WTC11 (cell line): ENCODE data around the gene DDX10. TPM values are rescaled to one million over a fixed set of nuclear protein-coding genes. Genes with fewer than 3 reads are reported as not detected.

Experiments used
- ATAC-seq: fragments of 200-7000 bp; cut with Tn5 transposase; 2 replicates; pipeline ENCODE4 v1.10.0; 2021; ENCODE audit warnings: mild to moderate bottlenecking, moderate library complexity
- Bru-seq: library from RNA; stranded (reverse); fragments of 400-500 nt; gene quantifications from one replicate; lab custom pipeline; 2021; lab: Mats Ljungman, UMichigan
- CTCF ChIA-PET: fragments of 300-600 bp; sonication (Branson Sonifier 250); formaldehyde crosslinking; loops from one replicate; lab custom pipeline; 2021; ENCODE audit warnings: antibody characterized with exemption; lab: Charles Lee
- POLR2A ChIA-PET: fragments of 350-600 bp; sonication (Branson Sonifier 250); formaldehyde crosslinking; loops from one replicate; lab custom pipeline; 2021; ENCODE audit warnings: antibody characterized with exemption; lab: Charles Lee
- DNase-seq: peaks from one replicate; pipeline ENCODE4 v3.0.0; 2021; ENCODE audit warnings: low spot score
- H3K27ac Mint-ChIP-seq: 2 replicates; pipeline ENCODE4 v1.8.0; 2021; ENCODE audit warnings: mixed read lengths
- H3K27me3 Mint-ChIP-seq: 2 replicates; pipeline ENCODE4 v1.8.0; 2021; ENCODE audit warnings: low read depth, mild to moderate bottlenecking, moderate library complexity, mixed read lengths
- H3K36me3 Mint-ChIP-seq: 2 replicates; pipeline ENCODE4 v1.8.0; 2021; ENCODE audit warnings: mixed read lengths
- H3K4me1 Mint-ChIP-seq: 2 replicates; pipeline ENCODE4 v1.8.0; 2022; ENCODE audit warnings: mixed read lengths
- H3K4me3 Mint-ChIP-seq: 2 replicates; pipeline ENCODE4 v1.8.0; 2021; ENCODE audit warnings: mild to moderate bottlenecking, moderate library complexity, mixed read lengths
- H3K9me3 Mint-ChIP-seq: 2 replicates; pipeline ENCODE4 v1.8.0; 2021; ENCODE audit warnings: mixed read lengths
- ATF1 ChIP-seq: sonication (generic); formaldehyde crosslinking; IDR thresholded peaks from 2 replicates; pipeline ENCODE4 v1.8.1; 2023; ENCODE audit warnings: mild to moderate bottlenecking, moderate library complexity, missing genetic modification reagents
- CBFB ChIP-seq: sonication (generic); formaldehyde crosslinking; IDR thresholded peaks from 2 replicates; pipeline ENCODE4 v1.8.1; 2022; ENCODE audit warnings: mild to moderate bottlenecking, low read depth, missing genetic modification reagents
- CREM ChIP-seq: sonication (generic); formaldehyde crosslinking; IDR thresholded peaks from 2 replicates; pipeline ENCODE4 v1.8.1; 2022; ENCODE audit warnings: mild to moderate bottlenecking, missing genetic modification reagents, moderate library complexity
- ESRRA ChIP-seq: sonication (generic); formaldehyde crosslinking; IDR thresholded peaks from 2 replicates; pipeline ENCODE4 v1.8.1; 2022; ENCODE audit warnings: mild to moderate bottlenecking, missing genetic modification reagents, borderline replicate concordance
- FOXK1 ChIP-seq: sonication (generic); formaldehyde crosslinking; IDR thresholded peaks from 2 replicates; pipeline ENCODE4 v1.8.0; 2022; ENCODE audit warnings: mild to moderate bottlenecking, moderate library complexity, missing genetic modification reagents
- JUN ChIP-seq: sonication (generic); formaldehyde crosslinking; IDR thresholded peaks from 2 replicates; pipeline ENCODE4 v1.8.0; 2023; ENCODE audit warnings: mild to moderate bottlenecking, missing genetic modification reagents
- MYBL2 ChIP-seq: sonication (generic); formaldehyde crosslinking; IDR thresholded peaks from 2 replicates; pipeline ENCODE4 v1.8.1; 2023; ENCODE audit warnings: mild to moderate bottlenecking, moderate library complexity, missing genetic modification reagents
- NR1H2 ChIP-seq: sonication (generic); formaldehyde crosslinking; IDR thresholded peaks from 2 replicates; pipeline ENCODE4 v1.9.0; 2021; ENCODE audit warnings: mild to moderate bottlenecking, moderate library complexity, missing genetic modification reagents
- SP1 ChIP-seq: sonication (generic); formaldehyde crosslinking; conservative IDR thresholded peaks from 2 replicates; pipeline ENCODE4 v1.8.1; 2022; ENCODE audit warnings: missing genetic modification reagents
- TEAD4 ChIP-seq: sonication (generic); formaldehyde crosslinking; IDR thresholded peaks from 2 replicates; pipeline ENCODE4 v1.8.0; 2022; ENCODE audit warnings: mild to moderate bottlenecking, missing genetic modification reagents
- ZNF121 ChIP-seq: sonication (generic); formaldehyde crosslinking; IDR thresholded peaks from 2 replicates; pipeline ENCODE4 v1.8.0; 2023; ENCODE audit warnings: missing genetic modification reagents
- ZNF232 ChIP-seq: sonication (generic); formaldehyde crosslinking; IDR thresholded peaks from 2 replicates; pipeline ENCODE4 v1.8.0; 2022; ENCODE audit warnings: mild to moderate bottlenecking, missing genetic modification reagents
- ZNF263 ChIP-seq: sonication (generic); formaldehyde crosslinking; IDR thresholded peaks from 2 replicates; pipeline ENCODE4 v1.8.1; 2022; ENCODE audit warnings: low read depth, mild to moderate bottlenecking, moderate library complexity, missing genetic modification reagents
- ZNF416 ChIP-seq: fragments of 250-450 bp; sonication (Bioruptor Pico); IDR thresholded peaks from 2 replicates; pipeline ENCODE4 v1.9.0; 2021; ENCODE audit warnings: mild to moderate bottlenecking, inconsistent platforms
- long read RNA-seq, 3 experiments: library from RNA in 1 of 3; library from capped mRNA in 1 of 3; library from polyadenylated mRNA in 1 of 3; unstranded in 2 of 3; stranded (forward) in 1 of 3; transcript quantifications; one replicate each; pipeline ENCODE4 v2.0.0, GENCODE V29; 2021
- total RNA-seq: library from RNA; stranded (reverse); gene quantifications from 3 replicates; pipeline ENCODE4 v1.2.3, GENCODE V29; 2021
- TF ChIP-seq, protein P1 (sequence below): sonication (generic); formaldehyde crosslinking; IDR thresholded peaks from 2 replicates; pipeline ENCODE4 v1.8.1; 2022; ENCODE audit warnings: low read depth, mild to moderate bottlenecking, moderate library complexity, missing genetic modification reagents, borderline replicate concordance
- TF ChIP-seq, protein P2 (sequence below): sonication (generic); formaldehyde crosslinking; IDR thresholded peaks from 2 replicates; pipeline ENCODE4 v1.8.1; 2022; ENCODE audit warnings: low read depth, missing genetic modification reagents, borderline replicate concordance
- TF ChIP-seq, protein P3 (sequence below): sonication (generic); formaldehyde crosslinking; IDR thresholded peaks from 2 replicates; pipeline ENCODE4 v1.8.1; 2023; ENCODE audit warnings: mild to moderate bottlenecking, moderate library complexity, missing genetic modification reagents
- TF ChIP-seq, protein P4 (sequence below): fragments of 250-450 bp; sonication (Bioruptor Pico); IDR thresholded peaks from 2 replicates; pipeline ENCODE4 v1.8.0; 2021; ENCODE audit warnings: mild to moderate bottlenecking
- TF ChIP-seq, protein P5 (sequence below): sonication (generic); formaldehyde crosslinking; conservative IDR thresholded peaks from 2 replicates; pipeline ENCODE4 v1.8.1; 2022; ENCODE audit warnings: mild to moderate bottlenecking, missing genetic modification reagents
- TF ChIP-seq, protein P6 (sequence below): sonication (generic); formaldehyde crosslinking; IDR thresholded peaks from 2 replicates; pipeline ENCODE4 v1.8.0; 2023; ENCODE audit warnings: missing genetic modification reagents, mild to moderate bottlenecking, borderline replicate concordance
- TF ChIP-seq, protein P7 (sequence below): sonication (generic); formaldehyde crosslinking; conservative IDR thresholded peaks from 2 replicates; pipeline ENCODE4 v1.8.1; 2023; ENCODE audit warnings: mild to moderate bottlenecking, low read depth, missing genetic modification reagents, moderate library complexity

Gene DDX10
- total RNA-seq (48.7 to 56.8 TPM (median 48.9 TPM) in 3 replicates), Bru-seq, nascent RNA (percentile 79 among the genes with signal in this experiment)
- long read RNA-seq, experiment 1, transcript DDX10-201 (18 exons, 3,264 nt), result major isoform, 184 of 203 reads
- long read RNA-seq, experiment 1, partial matches to known transcripts, result 12 of 203 reads
- long read RNA-seq, experiment 1, other reads (novel, unspliced or antisense), result 7 of 203 reads
- long read RNA-seq, experiment 2, transcript DDX10-201 (18 exons, 3,264 nt), result major isoform, 13 of 48 reads
- long read RNA-seq, experiment 2, partial matches to known transcripts, result 31 of 48 reads
- long read RNA-seq, experiment 2, other reads (novel, unspliced or antisense), result 4 of 48 reads
- long read RNA-seq, experiment 3, full-length matches to known transcripts, result 36 of 125 reads
- long read RNA-seq, experiment 3, partial matches to known transcripts, result 76 of 125 reads
- long read RNA-seq, experiment 3, other reads (novel, unspliced or antisense), result 13 of 125 reads

DNA sequence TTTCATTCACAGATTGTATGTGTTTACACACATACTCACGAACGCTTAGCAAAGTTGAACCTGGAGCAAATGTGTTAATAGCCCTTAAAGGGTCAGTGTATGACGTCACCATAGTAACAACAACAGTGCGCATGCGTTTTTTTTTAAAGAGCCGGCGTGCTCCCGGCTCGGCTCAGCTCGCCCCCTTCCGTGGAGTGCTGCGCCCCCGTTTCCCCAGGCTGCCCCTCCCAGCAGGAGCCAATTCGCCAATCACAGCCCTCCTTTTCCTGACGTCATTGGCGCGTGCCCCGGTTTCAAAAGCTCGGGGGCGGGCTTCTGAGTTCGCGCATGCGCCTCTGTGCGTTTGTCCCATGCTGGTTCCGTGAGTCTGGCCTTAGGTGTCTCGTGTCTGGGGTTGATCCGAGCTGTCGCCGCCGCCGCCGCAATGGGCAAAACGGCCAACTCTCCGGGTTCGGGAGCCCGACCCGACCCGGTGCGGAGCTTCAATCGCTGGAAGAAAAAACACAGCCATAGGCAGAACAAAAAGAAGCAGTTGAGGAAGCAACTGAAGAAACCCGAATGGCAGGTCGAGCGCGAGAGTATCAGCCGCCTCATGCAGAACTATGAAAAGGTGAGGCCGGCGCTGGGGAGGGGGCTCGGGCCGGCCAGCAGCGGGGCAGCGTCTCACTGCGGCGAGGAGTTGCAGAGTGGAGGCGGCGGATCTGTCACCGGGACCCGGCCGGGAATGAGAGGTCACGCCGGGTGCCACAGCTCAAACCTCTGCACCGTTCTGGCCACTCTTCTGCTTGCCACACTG, at the start of gene DDX10:
TSS of gene DDX10 (plus strand) at position 340 of the 796 bp plus-strand sequence. CDS start at position 425, 85 bp downstream.
- POLR2A ChIA-PET, result interaction anchor here (0.7 to 1.0 kb wide), 2 partner anchors 198 to 656 kb away, joined by 3 read pairs; partner anchors contain the start of gene CUL5
- Mint-ChIP-seq H3K27me3 (no peaks in the 10 kb centered on the region), H3K9me3 (no peaks in the 10 kb centered on the region), H3K27ac (peak within 1 kb of the TSS; percentile 99), H3K36me3 (peaks cover 12% of the 10 kb centered on the region; the same call in 1 of the 2 replicates), H3K4me3 (peak within 1 kb of the TSS; percentile 100), H3K4me1 (peaks cover 23% of the 10 kb centered on the region)
- DNase-seq, result peak; percentile 98
- peak; percentile 97 for ATAC-seq
- CTCF ChIA-PET, result interaction anchor here (0.7 to 1.6 kb wide), 9 partner anchors 9 to 656 kb away, joined by 3 to 9 read pairs (median 5); partner anchors contain the start of gene CUL5
- TF ChIP-seq JUN (CRISPR knock-in tag), result no peak
- TF ChIP-seq, protein P1, sequence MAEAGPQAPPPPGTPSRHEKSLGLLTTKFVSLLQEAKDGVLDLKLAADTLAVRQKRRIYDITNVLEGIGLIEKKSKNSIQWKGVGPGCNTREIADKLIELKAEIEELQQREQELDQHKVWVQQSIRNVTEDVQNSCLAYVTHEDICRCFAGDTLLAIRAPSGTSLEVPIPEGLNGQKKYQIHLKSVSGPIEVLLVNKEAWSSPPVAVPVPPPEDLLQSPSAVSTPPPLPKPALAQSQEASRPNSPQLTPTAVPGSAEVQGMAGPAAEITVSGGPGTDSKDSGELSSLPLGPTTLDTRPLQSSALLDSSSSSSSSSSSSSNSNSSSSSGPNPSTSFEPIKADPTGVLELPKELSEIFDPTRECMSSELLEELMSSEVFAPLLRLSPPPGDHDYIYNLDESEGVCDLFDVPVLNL (CRISPR knock-in tag), result no peak
- no peak for TF ChIP-seq ATF1 (CRISPR knock-in tag)
- no peak for TF ChIP-seq NR1H2 (CRISPR knock-in tag)
- TF ChIP-seq ZNF232, result 0 out of 2 replicates have a peak, but pooled peaks have one; percentile 53
- TF ChIP-seq, protein P2, sequence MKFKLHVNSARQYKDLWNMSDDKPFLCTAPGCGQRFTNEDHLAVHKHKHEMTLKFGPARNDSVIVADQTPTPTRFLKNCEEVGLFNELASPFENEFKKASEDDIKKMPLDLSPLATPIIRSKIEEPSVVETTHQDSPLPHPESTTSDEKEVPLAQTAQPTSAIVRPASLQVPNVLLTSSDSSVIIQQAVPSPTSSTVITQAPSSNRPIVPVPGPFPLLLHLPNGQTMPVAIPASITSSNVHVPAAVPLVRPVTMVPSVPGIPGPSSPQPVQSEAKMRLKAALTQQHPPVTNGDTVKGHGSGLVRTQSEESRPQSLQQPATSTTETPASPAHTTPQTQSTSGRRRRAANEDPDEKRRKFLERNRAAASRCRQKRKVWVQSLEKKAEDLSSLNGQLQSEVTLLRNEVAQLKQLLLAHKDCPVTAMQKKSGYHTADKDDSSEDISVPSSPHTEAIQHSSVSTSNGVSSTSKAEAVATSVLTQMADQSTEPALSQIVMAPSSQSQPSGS (CRISPR knock-in tag), result no peak
- TF ChIP-seq, protein P3, sequence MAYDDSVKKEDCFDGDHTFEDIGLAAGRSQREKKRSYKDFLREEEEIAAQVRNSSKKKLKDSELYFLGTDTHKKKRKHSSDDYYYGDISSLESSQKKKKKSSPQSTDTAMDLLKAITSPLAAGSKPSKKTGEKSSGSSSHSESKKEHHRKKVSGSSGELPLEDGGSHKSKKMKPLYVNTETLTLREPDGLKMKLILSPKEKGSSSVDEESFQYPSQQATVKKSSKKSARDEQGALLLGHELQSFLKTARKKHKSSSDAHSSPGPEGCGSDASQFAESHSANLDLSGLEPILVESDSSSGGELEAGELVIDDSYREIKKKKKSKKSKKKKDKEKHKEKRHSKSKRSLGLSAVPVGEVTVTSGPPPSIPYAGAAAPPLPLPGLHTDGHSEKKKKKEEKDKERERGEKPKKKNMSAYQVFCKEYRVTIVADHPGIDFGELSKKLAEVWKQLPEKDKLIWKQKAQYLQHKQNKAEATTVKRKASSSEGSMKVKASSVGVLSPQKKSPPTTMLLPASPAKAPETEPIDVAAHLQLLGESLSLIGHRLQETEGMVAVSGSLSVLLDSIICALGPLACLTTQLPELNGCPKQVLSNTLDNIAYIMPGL (CRISPR knock-in tag), result no peak
- no peak for TF ChIP-seq ZNF263
- TF ChIP-seq, protein P4, sequence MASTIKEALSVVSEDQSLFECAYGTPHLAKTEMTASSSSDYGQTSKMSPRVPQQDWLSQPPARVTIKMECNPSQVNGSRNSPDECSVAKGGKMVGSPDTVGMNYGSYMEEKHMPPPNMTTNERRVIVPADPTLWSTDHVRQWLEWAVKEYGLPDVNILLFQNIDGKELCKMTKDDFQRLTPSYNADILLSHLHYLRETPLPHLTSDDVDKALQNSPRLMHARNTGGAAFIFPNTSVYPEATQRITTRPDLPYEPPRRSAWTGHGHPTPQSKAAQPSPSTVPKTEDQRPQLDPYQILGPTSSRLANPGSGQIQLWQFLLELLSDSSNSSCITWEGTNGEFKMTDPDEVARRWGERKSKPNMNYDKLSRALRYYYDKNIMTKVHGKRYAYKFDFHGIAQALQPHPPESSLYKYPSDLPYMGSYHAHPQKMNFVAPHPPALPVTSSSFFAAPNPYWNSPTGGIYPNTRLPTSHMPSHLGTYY (CRISPR knock-in tag), result no peak
- peak; percentile 90 for TF ChIP-seq SP1 (CRISPR knock-in tag)
- no peak for TF ChIP-seq ZNF121 (CRISPR knock-in tag)
- no peak for TF ChIP-seq ZNF416 (CRISPR knock-in tag)
- TF ChIP-seq TEAD4 (CRISPR knock-in tag), result no peak
- TF ChIP-seq, protein P5, sequence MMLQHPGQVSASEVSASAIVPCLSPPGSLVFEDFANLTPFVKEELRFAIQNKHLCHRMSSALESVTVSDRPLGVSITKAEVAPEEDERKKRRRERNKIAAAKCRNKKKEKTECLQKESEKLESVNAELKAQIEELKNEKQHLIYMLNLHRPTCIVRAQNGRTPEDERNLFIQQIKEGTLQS (CRISPR knock-in tag), result no peak
- peak; percentile 36; the same call in 1 of the 2 replicates for TF ChIP-seq MYBL2 (CRISPR knock-in tag)
- peak; percentile 57; the same call in 1 of the 2 replicates for TF ChIP-seq FOXK1 (CRISPR knock-in tag)
- TF ChIP-seq ESRRA, result no peak; the same call in 1 of the 2 replicates
- peak; percentile 92 for TF ChIP-seq CREM (CRISPR knock-in tag)
- TF ChIP-seq CBFB (CRISPR knock-in tag), result no peak
- TF ChIP-seq, protein P6, sequence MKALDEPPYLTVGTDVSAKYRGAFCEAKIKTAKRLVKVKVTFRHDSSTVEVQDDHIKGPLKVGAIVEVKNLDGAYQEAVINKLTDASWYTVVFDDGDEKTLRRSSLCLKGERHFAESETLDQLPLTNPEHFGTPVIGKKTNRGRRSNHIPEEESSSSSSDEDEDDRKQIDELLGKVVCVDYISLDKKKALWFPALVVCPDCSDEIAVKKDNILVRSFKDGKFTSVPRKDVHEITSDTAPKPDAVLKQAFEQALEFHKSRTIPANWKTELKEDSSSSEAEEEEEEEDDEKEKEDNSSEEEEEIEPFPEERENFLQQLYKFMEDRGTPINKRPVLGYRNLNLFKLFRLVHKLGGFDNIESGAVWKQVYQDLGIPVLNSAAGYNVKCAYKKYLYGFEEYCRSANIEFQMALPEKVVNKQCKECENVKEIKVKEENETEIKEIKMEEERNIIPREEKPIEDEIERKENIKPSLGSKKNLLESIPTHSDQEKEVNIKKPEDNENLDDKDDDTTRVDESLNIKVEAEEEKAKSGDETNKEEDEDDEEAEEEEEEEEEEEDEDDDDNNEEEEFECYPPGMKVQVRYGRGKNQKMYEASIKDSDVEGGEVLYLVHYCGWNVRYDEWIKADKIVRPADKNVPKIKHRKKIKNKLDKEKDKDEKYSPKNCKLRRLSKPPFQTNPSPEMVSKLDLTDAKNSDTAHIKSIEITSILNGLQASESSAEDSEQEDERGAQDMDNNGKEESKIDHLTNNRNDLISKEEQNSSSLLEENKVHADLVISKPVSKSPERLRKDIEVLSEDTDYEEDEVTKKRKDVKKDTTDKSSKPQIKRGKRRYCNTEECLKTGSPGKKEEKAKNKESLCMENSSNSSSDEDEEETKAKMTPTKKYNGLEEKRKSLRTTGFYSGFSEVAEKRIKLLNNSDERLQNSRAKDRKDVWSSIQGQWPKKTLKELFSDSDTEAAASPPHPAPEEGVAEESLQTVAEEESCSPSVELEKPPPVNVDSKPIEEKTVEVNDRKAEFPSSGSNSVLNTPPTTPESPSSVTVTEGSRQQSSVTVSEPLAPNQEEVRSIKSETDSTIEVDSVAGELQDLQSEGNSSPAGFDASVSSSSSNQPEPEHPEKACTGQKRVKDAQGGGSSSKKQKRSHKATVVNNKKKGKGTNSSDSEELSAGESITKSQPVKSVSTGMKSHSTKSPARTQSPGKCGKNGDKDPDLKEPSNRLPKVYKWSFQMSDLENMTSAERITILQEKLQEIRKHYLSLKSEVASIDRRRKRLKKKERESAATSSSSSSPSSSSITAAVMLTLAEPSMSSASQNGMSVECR, result peak; percentile 23; the same call in 1 of the 2 replicates
- TF ChIP-seq, protein P7, sequence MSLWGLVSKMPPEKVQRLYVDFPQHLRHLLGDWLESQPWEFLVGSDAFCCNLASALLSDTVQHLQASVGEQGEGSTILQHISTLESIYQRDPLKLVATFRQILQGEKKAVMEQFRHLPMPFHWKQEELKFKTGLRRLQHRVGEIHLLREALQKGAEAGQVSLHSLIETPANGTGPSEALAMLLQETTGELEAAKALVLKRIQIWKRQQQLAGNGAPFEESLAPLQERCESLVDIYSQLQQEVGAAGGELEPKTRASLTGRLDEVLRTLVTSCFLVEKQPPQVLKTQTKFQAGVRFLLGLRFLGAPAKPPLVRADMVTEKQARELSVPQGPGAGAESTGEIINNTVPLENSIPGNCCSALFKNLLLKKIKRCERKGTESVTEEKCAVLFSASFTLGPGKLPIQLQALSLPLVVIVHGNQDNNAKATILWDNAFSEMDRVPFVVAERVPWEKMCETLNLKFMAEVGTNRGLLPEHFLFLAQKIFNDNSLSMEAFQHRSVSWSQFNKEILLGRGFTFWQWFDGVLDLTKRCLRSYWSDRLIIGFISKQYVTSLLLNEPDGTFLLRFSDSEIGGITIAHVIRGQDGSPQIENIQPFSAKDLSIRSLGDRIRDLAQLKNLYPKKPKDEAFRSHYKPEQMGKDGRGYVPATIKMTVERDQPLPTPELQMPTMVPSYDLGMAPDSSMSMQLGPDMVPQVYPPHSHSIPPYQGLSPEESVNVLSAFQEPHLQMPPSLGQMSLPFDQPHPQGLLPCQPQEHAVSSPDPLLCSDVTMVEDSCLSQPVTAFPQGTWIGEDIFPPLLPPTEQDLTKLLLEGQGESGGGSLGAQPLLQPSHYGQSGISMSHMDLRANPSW, result no peak
